GM19193 (cell line): ENCODE data around the gene AIG1.

Experiments used
- POLR2A ChIP-seq: IDR thresholded peaks from 4 replicates; pipeline ENCODE4 v1.6.1; 2011; ENCODE audit not compliant: insufficient read depth, insufficient read length; ENCODE audit errors: extremely low read depth

The AIG1 gene

DNA sequence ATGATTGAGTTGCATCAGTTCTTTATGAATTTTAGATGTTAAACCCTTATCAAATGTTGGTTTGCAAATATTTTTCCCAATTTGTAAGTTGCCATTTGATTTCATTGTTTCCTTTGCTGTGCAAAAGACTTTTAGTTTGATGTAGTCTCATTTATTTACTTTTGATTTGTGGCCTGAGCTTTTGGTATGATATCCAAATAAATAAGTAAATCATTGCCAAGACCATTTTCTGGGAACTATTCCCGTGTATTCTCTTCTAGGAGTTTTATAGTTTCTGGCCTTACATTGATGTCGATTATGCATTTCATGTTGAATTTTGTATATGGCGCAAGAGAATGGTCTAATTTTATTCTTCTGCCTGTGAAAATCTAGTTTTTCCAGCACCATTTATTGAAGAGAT is 13.4 kb downstream of the AIG1 start:
- no peak for TF ChIP-seq POLR2A

DNA sequence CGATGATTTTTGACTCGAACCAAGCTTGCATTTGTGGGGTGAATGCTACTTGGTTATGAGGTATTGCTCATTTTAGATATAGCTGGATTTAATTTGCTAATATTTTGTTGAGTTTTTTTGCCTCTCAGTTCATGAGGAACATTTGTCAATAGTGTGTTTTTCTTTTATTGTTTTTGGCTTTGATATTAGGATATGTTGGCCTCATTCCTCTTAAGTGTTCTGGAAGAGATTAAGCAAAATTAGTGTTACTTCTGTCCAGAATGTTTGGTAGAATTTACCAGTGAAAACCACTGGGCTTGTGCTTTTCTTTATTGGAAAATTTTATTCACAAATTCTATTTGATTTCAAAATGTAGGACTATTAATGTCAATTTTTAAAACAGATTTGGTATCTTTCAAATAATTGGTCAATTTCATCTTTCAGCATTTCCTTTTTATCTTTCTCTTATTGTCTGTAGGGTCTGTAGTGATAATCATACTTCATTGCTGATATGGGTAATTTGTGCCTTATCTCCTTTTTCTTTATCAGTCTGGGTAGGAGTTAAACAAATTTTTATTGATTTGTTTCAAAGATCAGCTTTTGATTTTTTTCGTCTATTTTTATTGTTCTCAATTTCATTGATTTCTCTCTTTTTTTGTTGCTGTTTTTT is 14.1 kb downstream of the AIG1 start:
- TF ChIP-seq POLR2A = no peak

DNA sequence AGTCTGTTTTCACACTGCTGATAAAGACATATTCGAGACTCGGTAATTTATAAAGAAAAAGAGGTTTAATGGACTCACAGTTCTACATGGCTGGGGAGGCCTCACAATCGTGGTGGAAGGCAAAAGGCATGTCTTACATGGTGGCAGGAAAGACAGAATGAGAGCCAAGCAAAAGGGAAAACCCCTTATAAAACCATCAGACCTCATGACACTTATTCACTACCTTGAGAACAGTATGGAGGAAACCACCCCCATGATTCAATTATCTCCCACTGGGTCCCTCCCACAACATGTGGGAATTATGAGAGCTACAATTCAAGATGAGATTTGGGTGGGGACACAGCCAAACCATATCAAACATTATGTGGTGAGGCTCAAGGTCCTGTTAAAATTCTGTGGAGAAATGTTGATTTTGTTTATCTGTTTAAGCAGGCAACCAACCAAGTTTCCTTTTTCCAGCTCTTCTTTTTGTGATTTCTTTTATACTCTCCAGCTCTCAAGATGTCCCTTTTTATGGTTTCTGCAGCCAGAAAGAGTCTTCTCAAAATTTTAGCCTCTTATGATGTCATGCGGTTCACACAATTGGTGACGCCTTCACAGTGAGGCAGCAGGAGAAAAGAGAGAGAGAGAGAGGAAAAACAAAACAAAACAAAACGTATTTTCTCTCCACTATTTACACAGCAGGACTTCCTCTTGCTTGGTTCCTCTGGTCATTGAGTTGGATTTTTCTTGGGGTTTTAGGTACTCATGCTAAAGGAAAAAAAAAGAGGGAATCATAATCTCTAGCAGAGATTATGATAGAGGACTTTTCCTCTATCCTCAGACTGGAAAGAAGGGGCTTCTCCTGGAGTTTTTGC is 18.0 kb downstream of the AIG1 start:
- no peak for TF ChIP-seq POLR2A

DNA sequence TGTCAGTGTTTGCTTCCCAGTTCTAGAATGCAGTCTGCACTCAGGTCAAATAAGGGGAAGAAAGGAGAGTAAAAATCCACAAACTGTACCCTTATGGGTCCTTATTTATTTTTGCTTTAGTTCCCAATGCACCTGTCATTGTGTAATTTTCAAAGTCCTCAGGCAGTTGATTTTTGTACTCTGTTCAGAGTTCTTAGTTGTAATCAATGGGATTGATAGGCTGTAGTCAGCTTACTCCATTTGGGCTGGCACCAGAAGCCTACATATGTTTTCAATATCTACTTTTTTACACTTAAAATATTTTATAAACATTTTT is 18.6 kb downstream of the AIG1 start:
- TF ChIP-seq POLR2A = no peak

DNA sequence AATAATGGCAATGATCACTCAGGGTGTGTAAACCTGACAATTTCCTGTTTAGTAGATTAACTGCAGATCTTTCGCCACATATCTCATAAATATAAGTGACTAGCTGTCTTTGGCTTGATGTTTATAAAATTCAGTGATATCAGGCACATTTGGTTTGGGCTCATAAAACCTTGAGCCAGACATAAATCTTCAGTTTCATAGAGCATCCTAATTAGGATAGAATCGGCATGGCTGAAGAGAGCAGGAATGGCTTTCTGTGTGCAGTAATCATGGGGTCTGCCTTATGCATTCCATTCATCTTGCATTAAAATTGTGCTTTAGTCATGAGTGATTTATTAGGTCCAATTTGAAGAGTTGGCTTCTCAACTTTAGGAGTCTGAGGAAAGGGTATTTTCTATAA is 27.2 kb downstream of the AIG1 start:
- no peak for TF ChIP-seq POLR2A

DNA sequence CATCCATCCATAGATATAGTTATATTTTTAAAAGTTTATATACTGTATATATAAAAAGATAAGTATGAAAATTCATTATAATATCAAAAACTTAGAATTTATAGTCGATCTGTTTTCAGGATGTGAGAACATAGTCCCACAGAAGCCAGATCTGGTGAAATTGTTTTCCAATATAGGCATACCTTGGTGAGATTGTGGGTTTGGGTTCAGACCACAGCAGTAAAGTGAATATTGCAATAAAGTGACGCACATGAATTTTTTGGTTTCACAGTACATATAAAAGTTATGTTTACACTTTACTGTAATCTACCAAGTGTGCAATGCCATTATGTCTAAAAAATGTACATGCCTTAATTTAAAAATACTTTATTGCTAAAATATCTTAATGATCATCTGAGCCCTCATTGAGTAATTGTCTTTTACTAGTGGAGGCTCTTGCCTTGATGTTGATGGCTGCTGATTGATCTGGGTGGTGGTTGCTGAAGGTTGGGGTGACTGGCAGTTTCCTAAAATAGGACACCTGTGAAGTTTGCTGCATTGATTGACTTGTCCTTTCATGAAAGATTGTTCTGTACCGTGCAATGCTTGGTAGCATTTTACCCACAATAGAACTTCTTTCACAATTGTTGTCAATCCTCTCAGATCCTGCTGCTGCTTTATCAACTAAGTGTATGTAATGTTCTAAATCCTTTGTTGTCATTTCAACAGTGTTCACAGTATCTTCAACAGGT is 29.8 kb downstream of the AIG1 start:
- no peak for TF ChIP-seq POLR2A

DNA sequence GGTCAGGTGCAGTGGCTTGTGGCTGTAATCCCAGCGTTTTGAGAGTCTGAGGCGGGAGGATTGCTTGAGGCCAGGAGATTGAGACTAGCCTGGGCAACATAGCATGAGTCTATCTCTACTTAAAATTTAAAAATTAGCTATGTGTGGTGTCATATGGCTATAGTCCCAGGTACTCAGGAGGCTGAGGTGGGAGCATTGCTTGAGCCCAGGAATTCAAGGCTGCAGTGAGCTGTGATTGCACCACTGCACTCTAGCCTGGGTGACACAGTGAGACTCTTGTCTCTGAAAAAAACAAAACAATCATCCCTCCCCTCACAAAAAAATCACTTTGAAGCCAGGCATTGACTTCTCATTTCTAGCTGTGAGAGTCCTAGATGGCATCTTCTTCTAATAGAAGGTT is 32.1 kb downstream of the AIG1 start:
- no peak for TF ChIP-seq POLR2A

DNA sequence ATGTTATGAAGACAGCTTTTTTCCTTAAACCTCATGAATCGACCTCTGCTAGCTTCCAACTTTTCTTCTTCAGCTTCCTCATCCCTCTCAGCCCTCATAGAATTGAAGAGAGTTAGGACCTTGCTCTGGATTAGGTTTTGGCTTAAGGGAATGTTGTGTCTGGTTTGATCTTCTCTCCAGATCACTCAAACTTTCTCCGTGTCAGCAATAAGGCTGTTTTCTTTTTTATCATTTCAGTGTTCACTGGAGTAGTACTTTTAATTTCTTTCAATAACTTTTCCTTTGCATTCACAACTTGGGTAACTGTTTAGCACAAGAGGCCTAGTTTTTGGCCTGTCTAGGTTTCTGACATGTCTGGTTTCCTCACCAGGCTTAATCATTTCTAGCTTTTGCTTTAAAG is 32.6 kb downstream of the AIG1 start:
- no peak for TF ChIP-seq POLR2A

DNA sequence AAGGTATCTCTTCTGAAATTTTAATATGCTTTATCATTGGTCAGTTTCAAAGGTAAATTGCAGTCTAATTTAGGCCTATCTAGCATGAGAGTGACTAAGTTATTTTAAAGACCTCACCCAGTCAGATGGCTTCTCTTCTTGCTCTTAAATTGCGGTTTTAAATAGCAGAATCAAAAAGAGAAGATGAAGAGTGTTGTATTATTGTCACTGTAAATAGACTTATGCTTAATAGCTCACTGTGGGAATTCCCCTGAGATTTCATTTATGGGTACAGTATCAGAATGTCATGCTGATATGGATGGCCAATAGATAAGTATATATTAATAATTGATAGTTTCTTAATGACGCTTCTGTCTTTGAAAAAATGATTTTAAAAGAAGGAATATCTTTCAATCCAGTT is 35.7 kb downstream of the AIG1 start:
- TF ChIP-seq POLR2A = no peak

DNA sequence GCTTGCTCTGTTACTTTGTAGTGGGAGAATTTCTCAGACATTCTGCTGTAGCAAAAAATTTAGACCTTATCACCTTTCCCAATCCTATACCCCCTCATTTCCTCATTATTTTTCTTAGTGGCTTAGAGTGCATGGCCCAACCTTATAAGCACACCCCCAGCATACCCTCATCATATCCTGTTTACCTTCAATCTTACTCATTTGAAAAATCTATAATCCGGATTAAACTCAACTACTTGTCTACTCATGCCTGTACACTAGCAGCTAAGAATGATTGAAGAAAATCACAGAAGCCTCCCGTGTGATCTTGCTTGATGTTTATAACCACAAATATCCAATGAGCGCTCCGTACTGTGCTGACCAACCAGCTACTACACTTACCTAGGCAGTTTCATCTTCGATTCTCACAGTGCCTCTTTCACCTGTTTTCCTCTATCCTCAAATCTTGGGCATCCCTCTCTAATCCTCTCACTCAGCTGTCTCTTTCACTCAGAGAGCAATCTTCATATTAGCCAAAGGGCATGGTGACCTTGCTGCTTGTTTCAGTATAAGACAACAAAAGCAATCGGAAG is 36.6 kb downstream of the AIG1 start:
- no peak for TF ChIP-seq POLR2A

DNA sequence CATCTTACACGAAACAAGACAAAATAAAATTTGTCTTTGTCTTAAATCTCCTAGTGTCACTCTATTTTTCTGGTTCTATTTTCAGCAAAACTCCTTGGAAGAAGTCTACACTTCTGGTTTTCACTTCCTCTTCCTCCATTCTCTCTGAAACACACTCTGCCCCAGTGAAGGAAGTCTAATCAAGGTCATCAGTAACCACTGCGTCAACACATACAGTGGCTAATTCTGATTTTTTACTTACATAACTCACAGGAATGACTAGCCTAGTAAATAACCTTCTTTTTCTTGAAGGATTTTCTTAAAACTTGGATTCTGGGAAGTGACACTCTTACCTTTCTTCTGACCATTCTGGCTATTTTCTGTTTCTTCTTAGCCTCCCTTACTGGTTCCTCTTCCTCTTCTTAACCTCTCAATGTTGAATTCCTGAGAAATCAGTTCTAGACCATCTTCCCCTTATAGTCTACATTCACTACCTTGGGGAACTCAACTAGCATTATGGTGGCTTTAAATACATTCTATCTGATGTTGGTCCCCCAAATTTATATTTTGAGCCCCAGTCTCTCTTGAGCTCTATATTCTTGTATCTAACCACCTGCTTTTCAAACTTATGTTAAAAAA is 37.5 kb downstream of the AIG1 start:
- TF ChIP-seq POLR2A = no peak

DNA sequence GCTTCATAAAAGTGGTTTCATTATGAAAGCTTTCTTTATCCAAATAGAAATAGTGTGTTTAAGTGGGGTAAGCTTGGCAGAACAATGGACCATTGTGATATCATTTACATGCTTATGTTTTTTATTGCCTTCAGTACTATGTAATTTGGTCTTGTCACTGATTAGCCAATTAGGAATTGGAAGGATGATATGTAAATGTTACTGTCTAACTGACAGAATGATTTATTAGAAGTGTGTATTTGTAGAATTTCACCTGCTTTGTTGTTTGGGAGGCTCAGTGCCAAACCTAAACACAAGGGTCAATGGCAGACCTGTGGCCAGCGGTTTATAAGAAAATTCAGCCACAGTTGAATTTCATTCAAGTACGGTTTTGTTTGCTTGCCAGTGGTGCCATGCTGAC is 39.0 kb downstream of the AIG1 start:
- no peak for TF ChIP-seq POLR2A

DNA sequence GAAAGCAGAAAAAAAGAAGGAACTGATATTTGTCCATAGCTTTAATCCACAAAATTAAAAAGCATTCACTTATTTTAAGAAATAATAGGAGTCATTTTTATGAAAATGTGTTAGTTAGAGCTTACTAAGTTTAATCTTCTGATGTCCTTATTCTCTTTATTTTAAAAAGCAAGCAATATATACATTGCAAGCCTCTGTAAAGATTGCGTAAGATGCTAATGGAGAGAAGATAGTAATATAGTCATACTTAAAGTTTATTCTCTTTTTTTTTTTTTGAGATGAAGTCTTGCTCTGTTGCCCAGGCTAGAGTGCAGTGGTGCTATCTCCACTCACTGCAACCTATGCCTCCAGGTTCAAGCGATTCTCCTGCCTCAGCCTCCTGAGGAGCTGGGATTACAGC is 39.7 kb downstream of the AIG1 start:
- no peak for TF ChIP-seq POLR2A

DNA sequence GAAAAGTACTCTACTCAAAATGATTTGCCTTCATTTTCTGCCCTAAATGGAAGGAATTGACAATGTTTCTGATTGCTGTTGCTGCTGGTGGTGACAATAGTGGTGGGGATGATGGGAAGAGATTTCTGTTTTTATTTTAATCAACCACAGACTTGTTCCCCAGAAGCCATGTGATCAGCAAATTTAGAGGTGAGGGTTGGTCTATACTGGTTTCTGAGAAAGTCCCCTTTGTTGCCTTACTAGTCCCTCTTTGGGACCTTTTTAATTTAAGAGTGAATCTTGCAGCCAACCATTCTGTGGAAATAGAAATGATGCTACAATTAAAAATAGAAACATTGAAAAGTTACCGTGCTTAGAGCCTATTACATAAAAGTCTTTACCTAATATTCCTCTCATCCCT is 43.2 kb downstream of the AIG1 start:
- TF ChIP-seq POLR2A = no peak

DNA sequence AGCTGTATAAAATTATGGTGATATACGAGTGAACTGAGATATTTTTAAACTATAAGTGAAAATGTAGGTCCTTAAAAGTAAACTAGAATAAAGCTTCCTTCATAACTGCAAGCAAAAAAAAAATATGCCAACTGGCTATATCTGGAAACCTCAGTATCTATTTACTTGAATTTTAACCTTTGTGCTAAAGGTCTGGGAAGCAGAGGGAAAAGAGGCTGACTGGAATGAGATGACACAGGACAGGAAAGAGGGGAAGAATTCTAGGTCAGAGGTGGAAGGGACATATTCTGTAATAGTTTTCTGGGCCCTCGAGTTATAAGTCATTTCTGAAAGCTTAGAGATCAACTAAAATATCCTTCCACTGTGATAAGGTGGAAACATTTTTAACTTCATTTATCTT is 46.8 kb downstream of the AIG1 start:
- TF ChIP-seq POLR2A = no peak

DNA sequence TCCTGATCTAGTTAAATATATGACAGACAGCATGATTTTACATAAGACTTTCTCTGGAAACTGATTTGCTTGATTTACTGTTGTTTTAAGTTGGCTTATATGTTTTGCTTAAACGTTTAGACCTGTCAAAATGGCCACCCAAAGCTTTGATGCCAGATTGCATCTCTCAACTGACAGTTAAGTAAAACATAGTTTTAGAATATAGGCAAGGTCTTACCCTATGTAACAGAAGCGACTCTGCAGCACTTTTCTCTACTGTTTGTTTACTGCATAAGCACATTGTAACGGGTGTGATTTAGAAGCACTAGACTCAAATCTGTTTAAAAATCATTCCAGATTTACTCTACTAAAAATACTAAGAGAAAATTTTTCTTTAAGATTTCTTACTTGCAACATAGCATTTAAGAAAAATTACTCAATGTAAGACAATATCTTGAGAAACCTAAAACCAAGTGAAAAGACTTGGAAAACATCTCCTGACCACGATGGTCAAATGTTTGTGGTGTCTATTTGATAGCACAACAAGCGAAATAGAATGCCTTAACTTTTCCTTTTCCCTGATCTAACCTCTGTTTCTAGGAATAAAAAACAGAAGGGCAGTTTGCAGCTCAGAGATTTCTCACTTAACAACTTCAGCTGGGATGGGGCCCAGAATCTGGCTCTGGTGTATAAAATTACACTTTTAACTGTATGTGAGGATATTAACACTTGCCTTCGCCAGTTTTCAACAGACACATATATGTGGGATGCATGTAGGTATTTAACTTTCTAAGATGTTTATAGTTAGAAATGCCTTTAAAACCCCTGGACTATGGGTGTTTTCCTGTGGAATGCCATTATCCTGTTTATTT is 47.4 kb downstream of the AIG1 start:
- TF ChIP-seq POLR2A = no peak
